Measurements from ENCODE around the gene NSUN5.

DNA sequence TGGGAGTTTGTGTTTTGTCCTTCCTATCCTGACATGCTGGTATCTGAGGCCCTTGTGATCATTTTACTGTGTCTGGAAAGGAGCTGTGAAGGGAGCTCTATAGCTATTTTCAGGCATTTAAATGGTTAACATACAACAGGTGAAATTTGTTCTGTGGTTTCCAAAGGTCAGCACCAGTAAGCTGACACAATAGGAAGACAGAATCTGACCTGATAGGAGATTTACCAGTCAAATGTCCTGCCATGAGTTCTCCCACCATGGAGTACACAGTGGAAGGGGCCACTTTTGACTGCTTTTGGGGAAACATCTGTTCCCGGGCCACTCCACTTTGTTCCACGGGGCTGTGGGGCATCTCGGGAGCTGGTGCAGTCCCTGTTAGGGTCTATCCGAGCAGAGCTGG is 36.9 kb upstream of the NSUN5 start:
- TF ChIP-seq, protein P1, sequence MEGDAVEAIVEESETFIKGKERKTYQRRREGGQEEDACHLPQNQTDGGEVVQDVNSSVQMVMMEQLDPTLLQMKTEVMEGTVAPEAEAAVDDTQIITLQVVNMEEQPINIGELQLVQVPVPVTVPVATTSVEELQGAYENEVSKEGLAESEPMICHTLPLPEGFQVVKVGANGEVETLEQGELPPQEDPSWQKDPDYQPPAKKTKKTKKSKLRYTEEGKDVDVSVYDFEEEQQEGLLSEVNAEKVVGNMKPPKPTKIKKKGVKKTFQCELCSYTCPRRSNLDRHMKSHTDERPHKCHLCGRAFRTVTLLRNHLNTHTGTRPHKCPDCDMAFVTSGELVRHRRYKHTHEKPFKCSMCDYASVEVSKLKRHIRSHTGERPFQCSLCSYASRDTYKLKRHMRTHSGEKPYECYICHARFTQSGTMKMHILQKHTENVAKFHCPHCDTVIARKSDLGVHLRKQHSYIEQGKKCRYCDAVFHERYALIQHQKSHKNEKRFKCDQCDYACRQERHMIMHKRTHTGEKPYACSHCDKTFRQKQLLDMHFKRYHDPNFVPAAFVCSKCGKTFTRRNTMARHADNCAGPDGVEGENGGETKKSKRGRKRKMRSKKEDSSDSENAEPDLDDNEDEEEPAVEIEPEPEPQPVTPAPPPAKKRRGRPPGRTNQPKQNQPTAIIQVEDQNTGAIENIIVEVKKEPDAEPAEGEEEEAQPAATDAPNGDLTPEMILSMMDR (conservative IDR thresholded peaks at IDR 0.05; ENCODE audit: low read length): no peak
- no peak for TF ChIP-seq EZH2phosphoT487 (IDR thresholded peaks at IDR 0.05; ENCODE audit: borderline replicate concordance, low read depth, low read length)
